ENCODE measurements around the gene ANKRD24.
"Not testable (repeated sequence)": the region's sequence is repeated elsewhere in the genome, so short reads cannot be mapped to it uniquely, and the experiment has no call there.

Gene ANKRD24

DNA sequence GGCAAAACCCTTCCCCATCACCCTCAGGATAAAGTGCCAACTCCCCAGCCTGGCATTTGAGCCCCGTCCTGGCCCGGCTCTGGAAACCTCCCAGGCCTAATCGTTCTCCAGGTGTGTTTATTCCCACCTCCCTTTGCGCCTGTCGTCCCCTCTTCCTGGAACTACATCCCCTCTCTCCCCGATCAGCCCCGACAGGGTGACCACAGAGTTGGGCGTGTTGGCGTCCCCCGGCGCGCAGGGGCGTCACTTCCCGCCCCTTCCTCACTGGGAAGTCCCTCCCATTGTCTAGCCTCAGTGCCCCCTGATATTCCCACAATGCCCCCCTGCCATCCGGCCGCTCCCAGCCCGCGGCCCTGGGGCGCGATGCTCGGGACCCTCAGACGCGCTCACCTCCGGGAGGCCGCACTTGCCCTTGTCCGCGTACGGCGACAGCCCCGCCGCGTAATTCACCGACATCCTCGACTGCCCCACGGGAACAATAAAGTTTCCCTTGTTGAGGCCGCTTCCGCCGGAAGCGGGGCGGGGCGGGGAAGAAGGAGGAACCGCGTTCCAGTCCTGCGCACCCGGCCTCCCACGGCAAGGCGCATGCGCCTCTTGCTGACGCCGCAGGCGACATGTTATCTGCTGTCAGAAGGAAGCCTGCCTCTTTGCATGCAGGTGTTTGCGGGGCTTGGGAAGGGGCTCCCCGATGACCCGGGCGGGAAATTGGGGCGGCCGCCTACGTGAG lies at the start of gene ANKRD24, which contains the start of gene SIRT6:
TSS of gene ANKRD24 (plus strand) at position 606 of the 727 bp plus-strand sequence. CDS start 3,737 bp downstream, outside the sequence.
TSS of gene SIRT6 (minus strand) at position 480 of the 727 bp plus-strand sequence. CDS start at position 456, 24 bp downstream.
- peak; percentile 93 for DNase-seq

- DNase-seq: no peak
These were observed 48.1 kb upstream of the ANKRD24 start for GRCh38 chr19:4134351-4134750.

- DNase-seq: not testable (repeated sequence)
These were observed 47.1 kb upstream of the ANKRD24 start for GRCh38 chr19:4135386-4135785.

DNA sequence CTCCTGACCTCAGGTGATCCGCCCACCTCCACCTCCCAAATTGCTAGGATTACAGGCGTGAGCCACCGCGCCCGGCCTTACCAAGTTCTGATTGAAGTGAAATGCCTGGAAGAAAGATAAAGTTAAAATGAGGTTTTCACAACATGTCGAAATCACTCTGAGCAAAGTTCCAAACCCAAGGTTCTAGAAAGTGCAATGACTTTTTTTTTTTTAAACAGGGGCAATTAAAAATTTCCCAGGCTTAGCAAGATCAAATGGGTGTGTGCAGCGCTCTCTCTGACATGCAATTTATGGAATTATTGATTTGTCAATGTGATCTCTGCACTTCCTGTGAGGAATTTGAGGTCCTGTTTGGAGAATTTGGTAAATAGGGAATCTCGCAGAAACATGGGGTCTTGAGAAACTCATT lies 45.8 kb upstream of the ANKRD24 start:
- no peak for DNase-seq

GRCh38 chr19:4138445-4138844 lies 44.0 kb upstream of the ANKRD24 start:
- no peak for DNase-seq

DNA sequence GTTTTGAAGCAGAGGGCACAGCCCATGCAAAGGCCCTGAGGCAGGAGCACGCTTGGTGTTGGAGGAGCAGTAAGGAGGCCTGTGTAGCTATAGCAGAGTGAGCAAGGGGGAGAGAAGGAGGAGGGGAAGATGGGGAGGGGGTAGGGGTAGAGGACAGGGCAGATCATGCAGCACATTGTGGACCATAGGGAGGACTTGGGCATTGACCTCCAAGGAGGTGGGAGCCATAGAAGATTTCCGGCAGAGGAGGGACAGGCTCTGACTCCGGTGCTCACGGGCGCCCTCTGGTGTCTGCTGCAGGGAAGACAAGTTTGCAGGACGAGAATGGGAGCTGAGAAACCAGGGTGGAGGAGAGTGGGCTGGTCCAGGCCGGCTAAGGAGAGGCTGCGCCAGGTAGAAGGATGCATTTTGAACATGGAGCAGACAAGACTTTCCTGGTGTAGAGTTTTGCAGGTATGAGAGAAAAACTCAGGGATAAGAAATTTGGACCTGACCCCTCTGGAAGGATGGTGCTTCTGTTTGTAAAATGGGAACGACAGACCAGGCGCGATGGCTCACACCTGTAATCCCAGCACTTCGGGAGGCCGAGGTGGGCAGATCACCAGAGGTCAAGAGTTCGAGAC lies 42.8 kb upstream of the ANKRD24 start:
- peak; percentile 17 for DNase-seq

DNA sequence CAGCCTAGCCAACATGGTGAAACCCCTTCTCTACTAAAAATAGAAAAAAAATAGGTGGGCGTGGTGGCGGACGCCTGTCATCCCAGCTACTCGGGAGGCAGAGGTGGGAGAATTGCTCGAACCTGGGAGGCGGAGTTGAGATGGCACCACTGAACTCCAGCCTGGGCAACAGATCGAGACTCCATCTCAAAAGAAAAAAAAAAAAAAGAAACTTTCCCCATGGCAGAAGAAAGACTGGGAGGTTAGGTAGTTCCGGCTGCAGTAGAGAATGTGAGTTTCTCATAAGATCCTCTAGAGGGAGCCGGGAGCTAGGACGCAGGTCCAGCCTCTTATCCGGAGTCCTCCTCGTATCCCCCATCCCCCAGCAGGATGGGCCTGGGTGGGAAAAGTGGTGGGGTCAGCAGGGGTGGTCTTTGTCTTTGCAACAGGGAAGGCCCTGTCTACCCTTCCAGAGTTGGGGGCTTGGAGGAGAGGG lies 42.2 kb upstream of the ANKRD24 start:
- DNase-seq: no peak

- not testable (repeated sequence) for DNase-seq
These were observed 39.6 kb upstream of the ANKRD24 start for GRCh38 chr19:4142916-4143315.

DNA sequence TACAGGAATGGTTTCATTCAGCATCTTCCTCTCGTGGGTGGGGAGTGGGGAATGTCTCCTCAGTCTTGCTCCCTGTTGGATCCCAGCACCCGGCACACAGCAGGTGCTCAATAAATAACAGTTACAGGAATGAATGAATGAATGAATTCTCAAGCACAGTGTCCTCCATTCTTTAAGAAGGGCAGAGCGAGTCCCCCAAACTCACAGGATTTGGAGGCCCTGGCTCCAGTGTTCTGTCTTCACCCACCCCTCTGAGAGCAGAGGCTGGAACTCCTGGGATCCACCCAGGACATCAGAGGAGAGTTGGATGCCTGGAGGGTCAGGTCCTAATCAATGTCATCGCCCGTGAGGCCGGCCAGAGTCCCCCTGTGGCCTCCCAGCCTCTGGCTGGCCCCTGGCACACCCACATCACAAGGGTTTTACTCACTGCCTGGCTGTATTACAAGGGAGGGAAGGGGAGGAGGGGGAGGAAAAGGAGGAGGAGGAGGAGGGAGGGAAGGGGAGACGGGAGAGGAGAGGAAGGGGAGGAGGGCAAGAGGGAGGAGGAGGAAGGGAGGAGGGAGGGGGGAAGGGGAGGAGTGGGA lies 37.7 kb upstream of the ANKRD24 start:
- DNase-seq: no peak

- no peak for DNase-seq
These were observed 32.8 kb upstream of the ANKRD24 start for GRCh38 chr19:4149518-4150288.

DNA sequence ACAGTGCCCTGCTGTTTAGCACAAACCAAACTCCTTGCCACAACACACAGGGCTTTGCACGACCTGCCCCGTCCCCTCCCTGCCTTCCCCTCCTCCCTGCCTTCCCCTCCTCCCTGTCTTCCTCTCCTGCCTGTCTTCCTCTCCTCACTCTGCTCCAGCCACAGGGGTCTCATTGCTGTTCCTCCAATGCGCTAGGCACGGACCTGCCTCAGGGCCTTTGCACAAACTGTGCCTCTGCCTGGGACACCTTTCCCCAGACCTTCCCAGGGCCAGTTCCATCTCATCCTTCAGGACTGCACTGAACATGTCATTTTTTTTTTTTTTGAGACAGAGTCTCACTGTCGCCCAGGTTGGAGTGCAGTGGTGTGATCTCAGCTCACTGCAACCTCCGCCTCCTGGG lies 30.9 kb upstream of the ANKRD24 start:
- no peak for DNase-seq

DNA sequence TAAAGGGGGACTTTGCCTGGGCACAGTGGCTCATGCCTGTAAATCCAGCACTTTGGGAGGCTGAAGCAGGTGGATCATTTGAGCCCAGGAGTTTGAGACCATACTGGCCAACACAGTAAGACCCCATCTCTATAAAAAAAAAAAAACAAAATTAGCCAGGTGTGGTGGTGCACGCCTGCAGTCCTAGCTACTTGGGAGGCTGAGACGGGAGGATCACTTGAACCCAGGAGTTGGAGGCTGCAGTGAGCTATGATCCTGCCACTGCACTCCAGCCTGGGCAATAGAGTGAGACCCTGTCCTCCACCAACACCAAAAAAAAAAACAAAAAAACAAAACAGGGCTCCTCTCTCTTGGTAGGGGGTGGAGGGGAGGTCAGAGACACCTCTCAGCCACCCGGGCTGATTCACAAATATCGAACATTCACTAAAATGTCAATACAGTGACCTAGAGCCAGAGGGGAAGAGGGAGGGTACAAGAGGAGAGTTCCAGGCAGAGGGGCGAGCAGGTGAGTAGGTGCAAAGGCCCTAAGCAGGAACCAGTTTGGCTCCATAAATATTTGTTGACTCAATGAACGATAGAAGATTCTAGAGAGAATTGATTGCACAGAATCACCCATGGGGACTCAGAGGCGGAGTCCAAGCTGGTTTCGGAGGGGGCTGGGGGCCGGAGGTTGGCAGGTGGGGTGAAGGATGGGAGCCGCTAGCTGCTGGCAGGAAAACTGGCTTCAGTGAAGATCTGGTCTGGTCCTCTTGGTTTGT lies 30.1 kb upstream of the ANKRD24 start:
- DNase-seq: no peak

- no peak for DNase-seq
These were observed 27.7 kb upstream of the ANKRD24 start for GRCh38 chr19:4154571-4155312.

GRCh38 chr19:4157164-4157563 lies 25.3 kb upstream of the ANKRD24 start:
- no peak for DNase-seq

GRCh38 chr19:4157971-4158370 lies 24.5 kb upstream of the ANKRD24 start:
- DNase-seq: not testable (repeated sequence)

DNA sequence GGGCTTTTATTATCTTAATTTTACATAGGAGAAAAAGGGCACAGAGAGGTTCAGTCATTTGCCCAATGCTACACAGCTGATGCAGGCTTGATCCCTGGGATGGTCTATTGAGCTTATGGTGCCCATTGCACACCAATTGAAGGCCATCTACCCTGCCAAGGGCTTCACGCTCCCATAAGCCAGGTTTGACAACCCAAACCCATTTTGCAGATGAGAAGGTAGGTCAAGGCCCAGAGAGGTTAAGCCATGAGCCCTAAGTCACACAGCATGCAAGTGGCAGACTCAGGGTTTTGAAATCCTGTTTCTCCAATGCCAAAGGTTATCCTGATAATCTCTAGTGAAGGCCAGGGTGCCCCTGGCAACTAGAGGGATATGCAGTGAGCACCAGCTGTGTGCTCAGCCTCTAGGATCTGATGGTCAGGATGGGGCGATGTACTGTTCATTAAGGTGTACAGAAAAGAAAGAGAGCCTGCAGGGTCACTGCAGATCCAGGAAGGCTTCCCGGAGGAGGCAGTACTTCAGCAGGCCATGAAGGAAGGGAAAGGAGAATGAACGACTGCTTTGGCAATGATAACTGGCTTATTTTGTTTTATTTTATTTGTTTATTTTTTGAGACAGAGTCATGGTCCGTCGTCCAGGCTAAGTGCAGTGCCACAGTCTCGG lies 20.9 kb upstream of the ANKRD24 start:
- DNase-seq: no peak

DNA sequence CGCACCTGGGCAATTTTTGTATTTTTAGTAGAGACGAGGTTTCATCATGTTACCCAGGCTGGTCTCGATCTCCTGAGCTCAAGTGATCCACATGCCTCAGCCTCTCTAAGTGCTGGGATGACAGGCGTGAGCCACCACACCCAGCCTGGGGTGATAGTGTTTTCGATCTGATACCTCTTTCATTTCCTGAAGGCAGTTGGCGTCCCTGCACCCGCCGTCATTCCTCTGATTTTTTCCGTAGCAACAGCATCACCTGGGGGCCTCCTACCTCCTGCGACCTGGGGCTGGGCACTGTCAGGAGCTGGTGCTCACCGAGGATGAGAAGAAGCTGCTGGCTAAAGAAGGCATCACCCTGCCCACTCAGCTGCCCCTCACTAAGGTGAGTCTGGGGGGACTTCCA lies 18.2 kb upstream of the ANKRD24 start:
- DNase-seq: no peak

DNA sequence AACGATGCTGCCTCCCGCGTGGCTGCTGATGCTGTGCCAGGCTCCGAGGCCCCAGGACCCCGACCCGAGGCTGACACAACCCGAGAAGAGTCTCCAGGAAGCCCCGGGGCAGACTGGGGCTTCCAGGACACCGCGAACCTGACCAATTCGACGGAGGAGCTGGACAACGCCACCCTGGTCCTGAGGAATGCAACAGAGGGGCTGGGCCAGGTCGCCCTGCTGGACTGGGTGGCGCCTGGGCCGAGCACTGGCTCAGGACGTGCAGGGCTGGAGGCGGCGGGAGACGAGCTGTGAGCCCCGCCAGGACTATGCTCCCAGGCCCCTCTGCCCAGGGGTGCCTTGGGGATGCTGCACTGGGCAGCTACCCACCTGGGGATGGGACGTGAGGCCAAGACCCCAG lies 10.8 kb upstream of the ANKRD24 start:
- no peak for DNase-seq

DNA sequence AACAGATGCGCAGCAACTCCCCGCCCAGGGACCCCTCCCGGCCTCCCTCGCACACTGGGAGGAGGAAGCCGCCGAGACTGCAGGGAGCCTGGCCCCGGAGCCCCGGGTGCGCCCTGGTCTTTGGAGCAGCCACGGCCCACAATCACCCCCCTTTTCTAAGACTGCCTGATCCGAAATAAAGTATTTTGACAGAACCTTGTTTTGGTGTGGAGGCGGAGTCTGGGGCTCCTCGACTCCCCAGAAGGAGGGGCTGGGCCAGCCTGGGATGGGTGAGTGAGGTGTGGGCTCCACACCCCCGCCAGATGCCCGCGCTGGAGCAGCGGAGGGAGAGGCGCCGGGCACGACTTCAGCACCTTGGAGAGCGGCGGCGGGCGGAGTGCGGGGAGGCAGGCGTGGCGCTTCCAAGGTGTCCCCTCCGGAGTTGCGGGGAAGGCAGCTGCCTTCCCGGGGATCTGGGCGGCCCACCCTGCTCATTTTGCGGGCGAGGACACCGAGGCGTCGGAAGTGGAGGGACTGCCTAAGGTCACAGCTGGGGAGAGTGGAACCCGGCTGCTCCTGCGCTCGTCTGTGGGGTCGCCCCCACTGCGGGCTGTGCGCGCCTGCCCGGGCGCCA lies 9.5 kb upstream of the ANKRD24 start:
- DNase-seq: no peak

DNA sequence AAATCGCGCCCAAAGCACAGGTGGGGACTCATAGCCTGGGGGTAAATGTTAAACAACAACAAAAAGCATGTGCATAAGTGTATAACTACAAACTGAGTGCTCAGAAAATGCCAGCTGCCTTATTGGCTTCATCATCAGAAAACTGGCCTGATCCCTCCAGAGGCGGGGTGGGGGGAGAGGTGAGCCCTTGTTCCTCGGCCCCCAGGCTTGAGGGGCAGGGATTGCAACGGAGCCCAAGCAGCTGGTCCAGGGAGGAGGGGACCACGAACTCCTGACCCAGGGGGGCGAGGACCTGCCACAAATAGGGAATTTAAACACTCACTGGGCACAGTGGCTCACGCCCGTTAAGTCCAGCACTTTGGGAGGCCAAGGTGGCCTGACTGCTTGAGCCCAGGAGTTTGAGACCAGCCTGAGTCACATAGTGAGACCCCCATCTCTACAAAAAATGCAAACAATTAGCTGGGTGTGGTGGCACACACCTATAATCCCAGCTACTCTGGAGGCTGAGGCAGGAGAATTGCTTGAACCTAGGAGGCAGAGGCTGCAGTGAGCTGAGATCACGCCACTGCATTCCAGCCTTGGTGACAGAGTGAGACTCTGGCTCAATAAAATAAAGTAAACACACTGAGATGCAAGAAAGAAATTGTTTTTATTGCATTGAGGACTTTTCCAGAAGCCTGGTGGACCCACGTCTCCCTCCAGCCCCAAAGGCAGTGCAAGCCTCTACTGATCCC lies 8.8 kb upstream of the ANKRD24 start:
- DNase-seq: no peak

Data from KG1 (cell line).